CD4-positive, alpha-beta memory T cell (primary cell): Measurements from ENCODE around the gene ARID5B. TPM values are rescaled to one million over a fixed set of nuclear protein-coding genes. Genes with fewer than 3 reads are reported as not detected.

Experiments
- CTCF ChIA-PET: fragments of 350-600 bp; sonication (Branson Sonifier 250); formaldehyde crosslinking; loops from one replicate; lab custom pipeline; 2021; ENCODE audit warnings: inconsistent platforms; ENCODE audit not compliant: partially characterized antibody; lab: Charles Lee
- POLR2A ChIA-PET: fragments of 350-600 bp; sonication (Branson Sonifier 250); formaldehyde crosslinking; loops from one replicate; lab custom pipeline; 2021; ENCODE audit not compliant: partially characterized antibody; lab: Charles Lee
- DNase-seq, 5 donors: peaks; one replicate each; pipeline versions ENCODE4 v3.0.0 to v3.0.0-alpha.2; 2020 to 2022; ENCODE audit warnings: mixed read lengths in 1 of 5
- H3K27ac ChIP-seq: one replicate; pipeline ENCODE4 v1.7.0; 2013; ENCODE audit warnings: low read depth, low read length
- H3K27me3 ChIP-seq: 2 replicates; pipeline ENCODE4 v1.7.0; 2013; ENCODE audit warnings: mild to moderate bottlenecking, low read length, moderate library complexity; ENCODE audit not compliant: insufficient read depth
- H3K36me3 ChIP-seq: 2 replicates; pipeline ENCODE4 v1.7.0; 2013; ENCODE audit warnings: mild to moderate bottlenecking, low read length, moderate library complexity; ENCODE audit not compliant: insufficient read depth
- H3K4me1 ChIP-seq: 2 replicates; pipeline ENCODE4 v1.7.0; 2013; ENCODE audit warnings: mild to moderate bottlenecking, low read length, moderate library complexity; ENCODE audit not compliant: insufficient read depth
- H3K4me3 ChIP-seq, 2 donors: one replicate each; pipeline ENCODE4 v1.7.0; 2013; ENCODE audit warnings: low read length in 2 of 2, mild to moderate bottlenecking in 1 of 2
- H3K9me3 ChIP-seq, 2 donors: one replicate each; pipeline ENCODE4 v1.7.0; 2013; ENCODE audit warnings: low read length in 2 of 2, control low read depth in 1 of 2; ENCODE audit not compliant: control insufficient read depth in 1 of 2
- H3K27ac Mint-ChIP-seq, 7 donors: one replicate each; pipeline ENCODE4 v1.8.0; 2020 to 2021; ENCODE audit warnings: mixed read lengths in 7 of 7, mild to moderate bottlenecking in 6 of 7, inconsistent platforms in 3 of 7, moderate library complexity in 3 of 7
- H3K27me3 Mint-ChIP-seq, 2 donors: one replicate each; pipeline ENCODE4 v1.8.0; 2020 to 2021; ENCODE audit warnings: mixed read lengths in 2 of 2
- H3K36me3 Mint-ChIP-seq, 2 donors: one replicate each; pipeline ENCODE4 v1.8.0; 2020 to 2021; ENCODE audit warnings: mixed read lengths in 2 of 2, inconsistent platforms in 1 of 2, mild to moderate bottlenecking in 1 of 2
- H3K4me1 Mint-ChIP-seq, 4 donors: one replicate each; pipeline ENCODE4 v1.8.0; 2020 to 2021; ENCODE audit warnings: mixed read lengths in 4 of 4, mild to moderate bottlenecking in 1 of 4
- H3K4me3 Mint-ChIP-seq, 8 donors: one replicate each; pipeline ENCODE4 v1.8.0; 2020 to 2021; ENCODE audit warnings: mixed read lengths in 8 of 8, mild to moderate bottlenecking in 7 of 8, moderate library complexity in 6 of 8, inconsistent platforms in 3 of 8
- H3K9me3 Mint-ChIP-seq, 8 donors: one replicate each; pipeline ENCODE4 v1.8.0; 2020 to 2021; ENCODE audit warnings: mixed read lengths in 8 of 8, mild to moderate bottlenecking in 5 of 8, inconsistent platforms in 3 of 8, moderate library complexity in 1 of 8
- intact Hi-C: fragments of 100-400 bp; cut with micrococcal nuclease; formaldehyde crosslinking; loops from one replicate; pipeline ENCODE4 v1.15.1; 2023
- polyA plus RNA-seq, 2 donors: library from polyadenylated mRNA; unstranded; fragments of 300-500 nt; fragmentation: Illumina TruSeq; gene quantifications; one replicate each; pipeline ENCODE4 v1.2.3, GENCODE V29; 2021
- total RNA-seq, 2 experiments: library from RNA; stranded (reverse); gene quantifications; one replicate each; pipeline ENCODE4 v1.2.3, GENCODE V29; 2021

ARID5B gene
- total and polyA plus RNA-seq, 4 experiments from 2014 or later = 30.9 to 49.6 (median 41.9) TPM

DNA sequence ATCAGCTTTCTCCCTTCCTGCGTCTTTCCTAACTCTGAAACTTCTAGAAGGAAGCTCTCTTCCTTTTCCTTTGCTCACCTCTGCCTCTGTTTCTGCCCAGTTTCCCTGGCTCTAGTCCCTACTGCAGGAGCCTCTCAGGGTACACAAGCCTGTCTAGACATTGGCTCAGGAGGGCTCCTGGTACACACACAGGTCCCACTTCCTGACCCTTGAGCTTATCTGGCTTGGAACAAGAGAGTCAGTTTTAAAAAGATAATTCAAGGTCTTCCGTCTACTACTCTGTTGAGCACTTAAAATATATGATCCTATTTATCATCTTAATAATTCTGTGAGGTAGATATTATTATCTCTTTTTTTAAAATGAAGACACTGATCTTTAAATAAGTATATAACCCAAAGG lies 226.5 kb downstream of the ARID5B start:
- H3K27ac Mint-ChIP-seq = peak overlapping the region in 2 of 7 donors; percentile 15 to 24
- no peak overlapping the region for H3K4me3 ChIP-seq
- peaks cover 0 to 4% of the 10 kb centered on the region in 2 donors for H3K9me3 ChIP-seq
- H3K27me3 ChIP-seq = no peaks in the 10 kb centered on the region
- POLR2A ChIA-PET = interaction anchor here (0.6 to 0.7 kb wide), 2 partner anchors 247 to 296 kb away, joined by 4 read pairs; no protein-coding TSS in a partner anchor
- no peaks in the 10 kb centered on the region for H3K36me3 ChIP-seq
- H3K27ac ChIP-seq = no peak overlapping the region
- no peaks in the 10 kb centered on the region for H3K27me3 Mint-ChIP-seq
- intact Hi-C loops = no loop called here
- no peaks in the 10 kb centered on the region for H3K4me1 ChIP-seq
- H3K9me3 Mint-ChIP-seq = peaks cover 2 to 33% (median 21%) of the 10 kb centered on the region in 8 donors
- no peak for DNase-seq
- CTCF ChIA-PET = interaction anchor here (0.7 kb wide), 1 partner anchor 45 kb away, joined by 3 read pairs; no protein-coding TSS in a partner anchor
- peaks cover 0 to 9% (median 6%) of the 10 kb centered on the region in 4 donors for H3K4me1 Mint-ChIP-seq
- peaks cover 8 to 9% of the 10 kb centered on the region in 2 donors for H3K36me3 Mint-ChIP-seq
- H3K4me3 Mint-ChIP-seq = no peak overlapping the region

DNA sequence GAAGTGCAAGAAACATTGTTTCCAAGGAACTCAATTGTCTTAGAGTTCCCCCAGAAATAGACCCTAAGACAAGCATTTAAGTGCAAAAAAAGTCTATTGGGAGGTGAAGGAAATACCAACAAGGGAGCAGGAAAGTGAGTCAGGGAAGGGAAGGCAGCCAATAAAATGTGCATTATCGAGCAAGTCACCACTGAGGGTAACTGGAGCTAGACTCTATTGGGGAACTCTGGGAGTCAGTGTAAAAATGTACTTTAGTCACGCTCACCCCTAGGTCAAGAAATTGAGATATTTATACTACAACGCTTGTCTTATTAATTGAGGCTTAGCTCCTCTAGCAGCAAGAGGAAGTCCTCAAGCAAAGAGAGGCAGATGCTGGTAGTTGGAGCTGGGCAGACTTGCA lies 229.4 kb downstream of the ARID5B start:
- Histone ChIP-seq H3K27me3 (no peaks in the 10 kb centered on the region), H3K4me3 (no peak overlapping the region), H3K9me3 (peaks cover 0 to 4% of the 10 kb centered on the region in 2 donors), H3K4me1 (no peaks in the 10 kb centered on the region), H3K27ac (no peak overlapping the region), H3K36me3 (no peaks in the 10 kb centered on the region)
- ChIA-PET CTCF (no interaction called here), POLR2A (no interaction called here)
- Mint-ChIP-seq H3K9me3 (peaks cover 4 to 15% (median 9%) of the 10 kb centered on the region in 8 donors), H3K27ac (peak overlapping the region in 1 of 7 donors; percentile 37), H3K4me1 (peaks cover 0 to 9% (median 5%) of the 10 kb centered on the region in 4 donors), H3K4me3 (no peak overlapping the region), H3K27me3 (no peaks in the 10 kb centered on the region), H3K36me3 (peaks cover 8 to 9% of the 10 kb centered on the region in 2 donors)
- no peak for DNase-seq
- intact Hi-C loops = no loop called here

DNA sequence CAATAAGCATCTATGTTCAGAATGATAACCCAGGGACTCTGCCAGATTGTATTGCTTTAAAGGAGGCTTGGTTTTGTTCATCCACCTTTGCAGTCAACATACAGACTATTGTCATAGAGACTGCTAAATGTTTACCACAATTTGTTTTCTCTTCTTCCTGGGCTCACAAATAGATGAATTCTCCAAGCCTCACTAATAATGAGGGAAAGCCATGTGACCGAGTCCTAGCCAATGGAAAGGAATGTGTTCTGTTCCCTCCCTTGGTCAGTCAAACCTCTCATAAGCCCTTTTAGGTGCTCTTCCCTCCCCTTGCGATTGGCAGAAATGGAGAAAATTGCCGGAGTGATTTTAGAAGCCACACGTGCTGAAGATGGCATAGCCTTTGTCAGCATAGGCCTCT lies 230.2 kb downstream of the ARID5B start:
- Histone ChIP-seq H3K4me1 (no peaks in the 10 kb centered on the region), H3K9me3 (peaks cover 0 to 4% of the 10 kb centered on the region in 2 donors), H3K27ac (no peak overlapping the region), H3K4me3 (no peak overlapping the region), H3K27me3 (no peaks in the 10 kb centered on the region), H3K36me3 (no peaks in the 10 kb centered on the region)
- no peak overlapping the region for H3K4me3 Mint-ChIP-seq
- POLR2A ChIA-PET = no interaction called here
- intact Hi-C loops = no loop called here
- CTCF ChIA-PET = no interaction called here
- peaks cover 0 to 9% (median 4%) of the 10 kb centered on the region in 4 donors for H3K4me1 Mint-ChIP-seq
- no peaks in the 10 kb centered on the region for H3K27me3 Mint-ChIP-seq
- H3K36me3 Mint-ChIP-seq = peaks cover 8 to 9% of the 10 kb centered on the region in 2 donors
- H3K27ac Mint-ChIP-seq = peak overlapping the region in 1 of 7 donors; percentile 8
- DNase-seq = no peak
- peaks cover 4 to 13% (median 9%) of the 10 kb centered on the region in 8 donors for H3K9me3 Mint-ChIP-seq

GRCh38 chr10:62133618-62134017 lies 232.1 kb downstream of the ARID5B start:
- no peaks in the 10 kb centered on the region for H3K36me3 ChIP-seq
- intact Hi-C loops = no loop called here
- H3K4me3 ChIP-seq = no peak overlapping the region

GRCh38 chr10:62136931-62137330 lies 235.4 kb downstream of the ARID5B start:
- Mint-ChIP-seq H3K4me3 (no peak overlapping the region), H3K27me3 (no peaks in the 10 kb centered on the region), H3K36me3 (peaks cover 0 to 3% of the 10 kb centered on the region in 2 donors), H3K4me1 (peaks cover 0 to 3% (median under 1%) of the 10 kb centered on the region in 4 donors), H3K27ac (no peak overlapping the region), H3K9me3 (peaks cover 0 to 10% (median 5%) of the 10 kb centered on the region in 8 donors)
- CTCF ChIA-PET = no interaction called here
- Histone ChIP-seq H3K27ac (no peak overlapping the region), H3K27me3 (no peaks in the 10 kb centered on the region), H3K36me3 (no peaks in the 10 kb centered on the region), H3K4me3 (no peak overlapping the region), H3K4me1 (no peaks in the 10 kb centered on the region), H3K9me3 (no peaks in the 10 kb centered on the region)
- intact Hi-C loops = no loop called here
- DNase-seq = no peak
- POLR2A ChIA-PET = no interaction called here

More at GRCh38 chr10:62133618-62134017, 232.1 kb downstream of the ARID5B start:
- ChIA-PET POLR2A (no interaction called here), CTCF (no interaction called here)
- Mint-ChIP-seq H3K36me3 (peaks cover 6 to 9% of the 10 kb centered on the region in 2 donors), H3K9me3 (peaks cover 4 to 16% (median 10%) of the 10 kb centered on the region in 8 donors), H3K4me3 (no peak overlapping the region), H3K27ac (peak overlapping the region in 1 of 7 donors; percentile 18), H3K27me3 (no peaks in the 10 kb centered on the region), H3K4me1 (peaks cover 0 to 5% (median 2%) of the 10 kb centered on the region in 4 donors)
- no peaks in the 10 kb centered on the region for H3K4me1 ChIP-seq
- H3K27ac ChIP-seq = no peak overlapping the region
- peaks cover 0 to 4% of the 10 kb centered on the region in 2 donors for H3K9me3 ChIP-seq
- no peaks in the 10 kb centered on the region for H3K27me3 ChIP-seq
- DNase-seq = no peak

Other genes starting within 250 kb of the ARID5B start
- gene CABCOCO1, start 238.8 kb upstream of the ARID5B start, total RNA-seq = not detected
- gene CABCOCO1, start 238.8 kb upstream of the ARID5B start, polyA plus RNA-seq = not detected